MG63 (cell line): Measurements from ENCODE around the gene SPN. TPM values are rescaled to one million over a fixed set of nuclear protein-coding genes. Genes with fewer than 3 reads are reported as not detected.
"Not testable (repeated sequence)": the region's sequence is repeated elsewhere in the genome, so short reads cannot be mapped to it uniquely, and the experiment has no call there.

Experiments used
- DNase-seq: peaks from one replicate; pipeline ENCODE4 v3.0.0-alpha.2; 2020
- H3K27me3 ChIP-seq: fragments of 250-450 bp; sonication (Bioruptor Pico); 2 replicates; pipeline ENCODE4 v1.5.1; 2020; ENCODE audit warnings: mild to moderate bottlenecking, moderate library complexity
- H3K36me3 ChIP-seq: fragments of 250-450 bp; sonication (Bioruptor Pico); 2 replicates; pipeline ENCODE4 v1.5.1; 2020; ENCODE audit warnings: mild to moderate bottlenecking, moderate library complexity
- H3K4me3 ChIP-seq: fragments of 250-450 bp; sonication (Bioruptor Pico); 2 replicates; pipeline ENCODE4 v1.5.1; 2020; ENCODE audit warnings: mild to moderate bottlenecking, moderate library complexity
- H3K9me3 ChIP-seq: fragments of 250-450 bp; sonication (Bioruptor Pico); 2 replicates; pipeline ENCODE4 v1.5.1; 2020; ENCODE audit warnings: mild to moderate bottlenecking, moderate library complexity
- total RNA-seq: library from RNA; depleted of rRNA; stranded (reverse); fragments of >200 nt; shearing (Covaris generic); gene quantifications from 2 replicates; pipeline ENCODE4 v1.2.3, GENCODE V29; 2014; ENCODE audit warnings: low replicate concordance

Gene SPN
- total RNA-seq, 1 experiment from 2014 or later: not detected

- not testable (repeated sequence) for H3K27me3 ChIP-seq, DNase-seq, H3K9me3 ChIP-seq, H3K36me3 ChIP-seq, H3K4me3 ChIP-seq
Measured at GRCh38 chr16:29689490-29690351, 26.7 kb downstream of the SPN start.

- not testable (repeated sequence) for DNase-seq, H3K27me3 ChIP-seq, H3K4me3 ChIP-seq, H3K9me3 ChIP-seq, H3K36me3 ChIP-seq
Measured at GRCh38 chr16:29692606-29693005, 29.6 kb downstream of the SPN start.

- Histone ChIP-seq H3K27me3 (no peaks in the 10 kb centered on the region), H3K36me3 (no peaks in the 10 kb centered on the region), H3K9me3 (no peaks in the 10 kb centered on the region), H3K4me3 (no peak overlapping the region)
- peak; percentile 93 for DNase-seq
Measured at GRCh38 chr16:29694384-29695195, 31.5 kb downstream of the SPN start.

- not testable (repeated sequence) for H3K4me3 ChIP-seq, DNase-seq, H3K9me3 ChIP-seq, H3K27me3 ChIP-seq, H3K36me3 ChIP-seq
Measured at GRCh38 chr16:29695675-29696074, 32.6 kb downstream of the SPN start.

GRCh38 chr16:29696881-29697331, 33.9 kb downstream of the SPN start:
- Histone ChIP-seq H3K36me3 (no peaks in the 10 kb centered on the region), H3K4me3 (no peak overlapping the region), H3K27me3 (no peaks in the 10 kb centered on the region), H3K9me3 (peaks cover 3% of the 10 kb centered on the region; the same call in 1 of the 2 replicates)
- no peak for DNase-seq

- H3K9me3 ChIP-seq: peaks cover 3% of the 10 kb centered on the region; the same call in 1 of the 2 replicates
- no peak overlapping the region for H3K4me3 ChIP-seq
- no peaks in the 10 kb centered on the region for H3K27me3 ChIP-seq
- no peak for DNase-seq
- no peaks in the 10 kb centered on the region for H3K36me3 ChIP-seq
Measured at GRCh38 chr16:29697391-29697790, 34.3 kb downstream of the SPN start.

- H3K9me3 ChIP-seq: peaks cover 3% of the 10 kb centered on the region; the same call in 1 of the 2 replicates
- DNase-seq: no peak
- no peak overlapping the region for H3K4me3 ChIP-seq
- no peaks in the 10 kb centered on the region for H3K27me3 ChIP-seq
- H3K36me3 ChIP-seq: no peaks in the 10 kb centered on the region
Measured at GRCh38 chr16:29698042-29698441, 35.0 kb downstream of the SPN start.

GRCh38 chr16:29698484-29699323, 35.7 kb downstream of the SPN start:
- peaks cover 3% of the 10 kb centered on the region; the same call in 1 of the 2 replicates for H3K9me3 ChIP-seq
- no peak overlapping the region for H3K4me3 ChIP-seq
- no peaks in the 10 kb centered on the region for H3K27me3 ChIP-seq
- no peak for DNase-seq
- no peaks in the 10 kb centered on the region for H3K36me3 ChIP-seq

- Histone ChIP-seq H3K27me3 (no peaks in the 10 kb centered on the region), H3K36me3 (no peaks in the 10 kb centered on the region), H3K9me3 (peaks cover 3% of the 10 kb centered on the region; the same call in 1 of the 2 replicates), H3K4me3 (no peak overlapping the region)
- no peak for DNase-seq
Measured at GRCh38 chr16:29699324-29700219, 36.5 kb downstream of the SPN start.

- peaks cover 3% of the 10 kb centered on the region; the same call in 1 of the 2 replicates for H3K9me3 ChIP-seq
- peak; percentile 78 for DNase-seq
- no peaks in the 10 kb centered on the region for H3K36me3 ChIP-seq
- H3K4me3 ChIP-seq: no peak overlapping the region
- H3K27me3 ChIP-seq: no peaks in the 10 kb centered on the region
Measured at GRCh38 chr16:29700253-29700987, 37.4 kb downstream of the SPN start.

GRCh38 chr16:29701214-29701555, 38.1 kb downstream of the SPN start:
- no peak for DNase-seq
- H3K4me3 ChIP-seq: no peak overlapping the region
- no peaks in the 10 kb centered on the region for H3K36me3 ChIP-seq
- no peaks in the 10 kb centered on the region for H3K27me3 ChIP-seq
- H3K9me3 ChIP-seq: peaks cover 3% of the 10 kb centered on the region; the same call in 1 of the 2 replicates

GRCh38 chr16:29702269-29702668, 39.2 kb downstream of the SPN start:
- no peaks in the 10 kb centered on the region for H3K27me3 ChIP-seq
- H3K9me3 ChIP-seq: peaks cover 3% of the 10 kb centered on the region; the same call in 1 of the 2 replicates
- no peak overlapping the region for H3K4me3 ChIP-seq
- no peak for DNase-seq
- H3K36me3 ChIP-seq: no peaks in the 10 kb centered on the region

- H3K4me3 ChIP-seq: no peak overlapping the region
- no peaks in the 10 kb centered on the region for H3K27me3 ChIP-seq
- peaks cover 2% of the 10 kb centered on the region; the same call in 1 of the 2 replicates for H3K9me3 ChIP-seq
- H3K36me3 ChIP-seq: no peaks in the 10 kb centered on the region
- DNase-seq: no peak
Measured at GRCh38 chr16:29705030-29705429, 42.0 kb downstream of the SPN start.

- H3K27me3 ChIP-seq, H3K36me3 ChIP-seq, H3K9me3 ChIP-seq, DNase-seq, H3K4me3 ChIP-seq: not testable (repeated sequence)
Measured at GRCh38 chr16:29707160-29707559, 44.1 kb downstream of the SPN start.

GRCh38 chr16:29708917-29709600, 46.0 kb downstream of the SPN start:
- Histone ChIP-seq H3K27me3 (no peaks in the 10 kb centered on the region), H3K36me3 (no peaks in the 10 kb centered on the region), H3K9me3 (no peaks in the 10 kb centered on the region; the same call in 1 of the 2 replicates), H3K4me3 (no peak overlapping the region)
- DNase-seq: no peak
